ENCODE data around the gene ABCB1. TPM values are rescaled to one million over a fixed set of nuclear protein-coding genes. Genes with fewer than 3 reads are reported as not detected.

The ABCB1 gene
- total and polyA plus RNA-seq, 12 donors, result 1.3 to 7.1 (median 2.7) TPM

DNA sequence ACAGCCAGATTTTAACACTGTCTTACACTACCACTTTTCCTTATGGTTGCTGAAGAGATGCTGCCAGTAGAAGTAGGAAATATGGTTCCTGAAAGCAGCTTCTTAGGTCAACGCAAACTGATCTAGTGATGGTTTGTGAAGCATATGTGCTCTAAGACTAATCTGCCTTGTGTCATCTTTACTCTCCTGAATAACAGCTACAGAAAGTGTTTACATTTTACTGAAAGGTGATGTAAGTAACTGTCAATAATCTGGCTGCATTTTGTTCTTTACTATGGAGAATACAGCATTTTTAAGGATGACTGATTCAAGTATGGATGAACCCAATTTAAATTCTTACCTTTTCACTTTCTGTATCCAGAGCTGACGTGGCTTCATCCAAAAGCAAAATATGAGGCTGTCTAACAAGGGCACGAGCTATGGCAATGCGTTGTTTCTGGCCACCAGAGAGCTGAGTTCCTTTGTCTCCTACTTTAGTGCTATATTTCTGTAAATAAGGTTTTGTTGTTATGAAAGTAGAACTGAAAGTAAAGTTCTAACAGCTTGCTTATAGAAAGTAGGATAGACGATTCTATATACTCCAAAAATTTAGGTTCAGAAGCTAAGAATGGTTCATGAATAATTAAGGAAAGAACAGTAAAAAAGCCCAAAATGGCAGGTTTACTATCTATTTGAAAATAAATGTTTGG, 95.0 kb downstream of the ABCB1 start:
- Histone ChIP-seq H3K4me1 (peaks cover 0 to 9% (median 0%) of the 10 kb centered on the region in 9 donors), H3K9me3 (no peaks in the 10 kb centered on the region), H3K27ac (no peak overlapping the region), H3K36me3 (no peaks in the 10 kb centered on the region), H3K4me3 (no peak overlapping the region), H3K27me3 (no peaks in the 10 kb centered on the region)
- TF ChIP-seq CTCF (IDR thresholded peaks at IDR 0.05), result no peak
- 78 to 84% methylated on average over 5 of the region's 5 CpGs for WGBS, 2 donors
- DNase-seq (no peak), ATAC-seq (no peak)
- intact Hi-C loops (cut with DNase I), result loop anchor here in 8 of 10 donors (5.0 to 10.0 kb wide), 5 partner anchors 191 to 609 kb away; partner anchors contain the start of genes DBF4 (in 1 of the 8) and SLC25A40 (in 1 of the 8)

DNA sequence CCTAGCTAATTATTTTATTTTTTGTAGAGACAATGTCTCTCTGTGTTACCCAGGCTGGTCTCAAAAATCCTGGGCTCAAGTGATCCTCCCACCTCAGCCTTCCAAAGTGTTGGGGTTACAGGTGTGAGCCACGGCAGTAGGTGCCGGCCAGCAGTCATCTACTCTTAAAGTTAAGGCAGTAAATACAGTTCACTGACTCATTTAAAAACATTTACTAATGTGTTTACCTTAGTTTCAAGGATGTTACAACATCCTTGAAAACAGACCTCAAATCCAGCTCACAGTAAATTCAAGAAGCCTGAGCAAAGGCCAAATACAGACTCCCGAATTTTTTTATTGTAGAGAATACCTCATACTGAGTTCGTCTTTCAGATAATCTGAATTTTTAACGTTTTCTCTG, 95.6 kb downstream of the ABCB1 start:
- Histone ChIP-seq H3K9me3 (no peaks in the 10 kb centered on the region), H3K4me1 (peaks cover 0 to 9% (median 0%) of the 10 kb centered on the region in 9 donors), H3K27ac (no peak overlapping the region), H3K4me3 (no peak overlapping the region), H3K27me3 (no peaks in the 10 kb centered on the region), H3K36me3 (no peaks in the 10 kb centered on the region)
- 82 to 85% methylated on average over 5 of the region's 5 CpGs for WGBS, 2 donors
- DNase-seq (no peak), ATAC-seq (no peak)
- intact Hi-C loops (cut with DNase I), result loop anchor here in 8 of 10 donors (5.0 to 10.0 kb wide), 5 partner anchors 190 to 610 kb away; partner anchors contain the start of genes DBF4 (in 1 of the 8) and SLC25A40 (in 1 of the 8)
- no peak for TF ChIP-seq CTCF (IDR thresholded peaks at IDR 0.05)

GRCh38 chr7:87499494-87499893, 101.2 kb downstream of the ABCB1 start:
- TF ChIP-seq CTCF (IDR thresholded peaks at IDR 0.05), result no peak
- Histone ChIP-seq H3K9me3 (peaks cover 0 to 2% (median 0%) of the 10 kb centered on the region in 11 donors), H3K27ac (no peak overlapping the region), H3K36me3 (no peaks in the 10 kb centered on the region), H3K27me3 (no peaks in the 10 kb centered on the region), H3K4me1 (no peaks in the 10 kb centered on the region), H3K4me3 (no peak overlapping the region)
- intact Hi-C loops (cut with DNase I), result no loop called here
- DNase-seq, result no peak
- ATAC-seq, result no peak
- WGBS, 2 donors, result 88 to 92% methylated on average over 3 of the region's 3 CpGs

GRCh38 chr7:87498893-87499292, 101.8 kb downstream of the ABCB1 start:
- H3K27me3 ChIP-seq, result no peaks in the 10 kb centered on the region
- DNase-seq, result no peak
- no peaks in the 10 kb centered on the region for H3K4me1 ChIP-seq
- H3K9me3 ChIP-seq, result peaks cover 0 to 4% (median 0%) of the 10 kb centered on the region in 11 donors
- no peak for ATAC-seq
- no peaks in the 10 kb centered on the region for H3K36me3 ChIP-seq
- 71 to 76% methylated on average over 1 of the region's 1 CpG for WGBS, 2 donors
- no peak overlapping the region for H3K4me3 ChIP-seq
- H3K27ac ChIP-seq, result no peak overlapping the region
- intact Hi-C loops (cut with DNase I), result no loop called here
- no peak for TF ChIP-seq CTCF (IDR thresholded peaks at IDR 0.05)
